HG02970 (cell line): ENCODE results near the gene TSEN15.
"Not testable (repeated sequence)": the region's sequence is repeated elsewhere in the genome, so short reads cannot be mapped to it uniquely, and the experiment has no call there.

Experiments
- ATAC-seq: cut with Tn5 transposase; IDR thresholded peaks from one replicate; pipeline ENCODE4 v1.9.1; 2021; ENCODE audit warnings: mild to moderate bottlenecking, moderate library complexity, moderate number of reproducible peaks; ENCODE audit not compliant: unreplicated experiment, low FRiP score

TSEN15 gene

GRCh38 chr1:184093071-184093470 lies 41.5 kb downstream of the TSEN15 start:
- no peak for ATAC-seq

DNA sequence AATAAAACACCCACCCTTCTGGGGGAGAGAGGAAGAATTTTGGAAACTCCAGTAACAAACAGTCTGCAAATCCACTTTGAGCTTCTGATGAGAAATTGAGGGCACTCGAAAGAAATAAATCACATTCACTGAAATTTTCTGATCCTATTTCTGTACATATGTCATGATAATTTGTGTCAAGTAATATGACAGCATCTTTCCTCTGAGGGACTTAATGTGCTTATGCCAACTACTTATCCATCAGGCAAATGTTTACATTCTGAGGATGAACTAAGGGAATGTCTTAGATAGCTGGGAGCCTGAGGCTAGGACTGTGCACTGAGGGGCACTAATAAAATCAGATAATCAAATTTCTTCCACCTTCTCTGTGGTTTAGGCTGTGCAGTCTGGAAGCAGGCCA lies 44.5 kb downstream of the TSEN15 start:
- ATAC-seq: no peak

DNA sequence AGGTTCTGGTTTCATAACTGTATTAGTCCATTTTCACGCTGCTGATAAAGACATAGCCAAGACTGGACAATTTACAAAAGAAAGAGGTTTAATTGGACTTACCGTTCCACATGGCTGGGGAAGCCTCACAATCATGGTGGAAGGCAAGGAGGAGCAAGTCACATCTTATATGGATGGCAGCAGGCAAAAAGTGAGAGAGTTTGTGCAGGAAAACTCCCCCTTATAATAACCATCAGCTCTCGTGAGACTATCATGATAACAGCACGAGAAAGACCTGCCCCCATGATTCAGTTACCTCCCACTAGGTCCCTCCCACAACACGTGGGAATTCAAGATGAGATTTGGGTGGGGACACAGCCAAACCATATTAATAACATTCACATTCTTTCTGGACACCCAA lies 45.0 kb downstream of the TSEN15 start:
- ATAC-seq: not testable (repeated sequence)

DNA sequence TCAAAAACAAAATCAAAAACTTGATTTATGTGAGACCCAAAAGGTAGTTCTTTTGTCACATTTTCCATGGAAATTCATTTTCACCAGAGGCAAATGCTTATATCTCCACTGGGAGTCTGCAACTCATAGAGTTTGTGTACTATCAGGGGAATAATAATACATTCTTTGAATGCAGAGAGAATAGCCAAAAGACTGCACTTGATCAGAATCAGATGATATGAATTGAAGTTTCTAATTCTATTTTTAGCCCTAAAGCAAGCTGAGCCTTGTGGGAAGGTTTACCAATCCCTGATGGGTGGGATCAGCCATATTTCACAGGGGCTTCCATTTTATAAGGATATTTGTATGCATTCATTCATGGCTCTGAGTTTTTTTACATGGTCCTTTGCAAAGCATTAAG lies 49.6 kb downstream of the TSEN15 start:
- ATAC-seq: no peak

DNA sequence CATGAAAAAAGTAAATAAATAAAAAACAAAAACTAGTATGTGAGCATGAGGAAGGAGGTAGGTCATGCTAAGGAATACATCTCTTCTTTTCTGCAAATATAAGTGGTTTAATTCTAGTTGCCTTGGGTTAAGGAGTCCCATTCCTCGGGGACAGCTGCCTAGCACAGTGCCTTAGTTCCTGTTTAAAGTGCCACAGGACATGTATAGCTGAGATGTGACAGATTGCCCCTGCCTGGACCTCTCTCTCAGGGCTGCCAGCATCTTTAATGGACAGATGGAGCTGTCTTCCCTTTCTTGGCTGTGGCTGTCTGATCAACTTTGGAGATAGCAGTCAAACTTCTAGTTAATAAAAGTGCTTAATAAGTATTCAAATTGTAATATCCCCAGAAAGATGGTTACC lies 50.0 kb downstream of the TSEN15 start:
- no peak for ATAC-seq

DNA sequence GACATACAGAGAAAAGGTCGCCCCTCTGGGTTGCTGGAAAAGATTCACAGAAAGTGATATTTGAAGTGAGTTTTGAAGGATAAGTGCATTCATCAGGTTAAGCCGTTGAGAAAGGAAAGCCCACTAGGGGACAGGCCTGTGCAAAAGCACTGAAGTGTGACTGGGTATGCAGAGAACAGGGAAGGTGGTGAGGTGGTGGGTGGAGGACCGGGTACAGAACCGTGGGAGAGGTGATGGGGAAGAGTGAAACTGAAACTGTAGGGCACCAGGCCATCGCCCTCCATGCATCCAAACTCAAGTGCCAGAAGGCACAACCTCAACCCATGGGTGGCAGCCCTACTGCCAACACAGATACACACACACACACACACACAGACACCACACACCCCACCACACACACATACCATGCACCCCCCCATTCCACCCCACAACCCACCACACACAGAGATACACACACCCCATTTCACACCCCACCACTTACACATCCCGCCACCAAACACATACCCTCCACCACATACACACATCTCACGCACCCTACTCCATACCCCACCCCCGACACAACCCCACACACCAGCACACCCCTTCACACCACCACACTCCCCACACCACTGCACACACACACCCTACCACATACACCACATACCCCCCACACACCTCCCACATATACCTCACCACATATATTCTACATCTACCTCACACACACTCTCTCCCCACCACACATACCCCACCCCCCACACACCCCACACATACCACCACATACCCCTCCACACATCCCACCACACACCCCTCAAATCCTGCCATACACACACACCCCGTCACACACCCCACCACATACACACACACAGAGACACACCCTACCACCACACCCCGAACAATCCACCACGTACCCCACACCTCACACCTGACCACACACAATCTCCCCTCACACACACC lies 59.0 kb downstream of the TSEN15 start:
- no peak for ATAC-seq

DNA sequence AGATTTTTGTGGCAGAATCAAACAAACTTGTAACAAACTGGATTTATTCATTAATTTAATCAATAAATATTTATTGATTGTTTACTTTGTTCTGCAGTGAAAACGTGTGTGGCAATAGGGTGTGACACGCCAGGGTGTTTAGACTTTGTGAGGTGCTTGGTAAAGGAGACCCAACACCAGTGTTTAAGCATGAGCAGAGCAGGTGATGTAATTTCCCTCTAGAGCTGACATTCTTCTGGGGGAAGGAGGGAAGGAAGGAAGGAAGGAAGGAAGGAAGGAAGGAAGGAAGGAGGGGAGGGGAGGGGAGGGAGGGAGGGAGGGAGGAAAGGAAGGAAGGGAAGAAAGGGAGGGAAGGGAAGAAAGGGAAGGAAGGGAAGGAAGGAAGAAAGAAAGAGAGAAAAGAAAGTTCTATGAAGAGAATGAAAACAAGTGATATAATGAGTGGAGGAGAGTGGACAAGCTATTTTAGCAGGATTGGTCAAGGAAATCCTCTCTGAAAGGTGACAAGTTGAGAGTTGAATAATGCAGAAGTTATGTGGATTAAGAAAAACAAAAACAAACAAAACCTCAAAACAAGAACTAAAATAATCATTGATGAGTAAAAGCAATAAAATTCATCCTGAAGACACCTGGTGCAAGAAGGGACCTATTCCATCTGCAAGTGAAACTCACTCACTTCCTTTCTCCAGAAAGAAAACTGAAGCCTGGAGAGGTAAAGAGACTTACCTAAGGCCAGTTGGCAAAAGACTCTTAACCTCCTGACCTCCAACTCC lies 60.8 kb downstream of the TSEN15 start:
- ATAC-seq: no peak

GRCh38 chr1:184113251-184113650 lies 61.7 kb downstream of the TSEN15 start:
- ATAC-seq: no peak

GRCh38 chr1:184114818-184115398 lies 63.4 kb downstream of the TSEN15 start:
- no peak for ATAC-seq

DNA sequence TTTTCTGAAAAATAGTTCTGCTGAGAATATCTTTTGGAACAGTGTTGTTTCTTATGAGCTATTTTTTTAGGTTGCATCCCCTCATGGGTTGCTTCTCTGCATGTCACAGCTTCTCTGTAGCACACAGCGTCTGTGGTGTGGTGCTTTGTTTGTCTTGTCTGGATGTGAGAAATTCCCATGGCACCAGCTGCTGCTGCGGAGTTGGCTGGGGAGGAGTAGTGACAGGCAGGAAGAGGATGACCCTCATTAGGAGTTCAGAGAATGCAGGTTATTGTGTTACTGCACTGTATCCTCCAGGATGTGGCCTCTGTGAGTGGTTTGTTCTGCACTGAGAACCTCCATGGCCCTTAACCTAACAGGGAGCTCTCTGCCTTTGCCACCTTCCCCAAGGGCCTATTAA lies 64.8 kb downstream of the TSEN15 start:
- ATAC-seq: no peak

- ATAC-seq: no peak
Measured at GRCh38 chr1:184118046-184118445, 66.5 kb downstream of the TSEN15 start.
